T-helper 1 cell treated with Interleukin-12 subunit alpha and Interleukin-12 subunit beta and Interleukin-4 antibody, amounts not matched to agents 30 μg/mL and 1 μg/mL, for 36 hours (primary cell): ENCODE results near the gene PDGFB.

Experiments used
- H3K27ac Mint-ChIP-seq: one replicate; pipeline ENCODE4 v1.8.0; 2021; ENCODE audit warnings: mild to moderate bottlenecking, mixed read lengths
- H3K27me3 Mint-ChIP-seq: one replicate; pipeline ENCODE4 v1.8.0; 2021; ENCODE audit warnings: low read depth, mixed read lengths
- H3K36me3 Mint-ChIP-seq: one replicate; pipeline ENCODE4 v1.8.0; 2021; ENCODE audit warnings: low read depth, mixed read lengths
- H3K4me1 Mint-ChIP-seq: one replicate; pipeline ENCODE4 v1.8.0; 2021; ENCODE audit warnings: low read depth, mixed read lengths
- H3K4me3 Mint-ChIP-seq: one replicate; pipeline ENCODE4 v1.8.0; 2021; ENCODE audit warnings: mild to moderate bottlenecking, moderate library complexity, mixed read lengths
- H3K9me3 Mint-ChIP-seq: one replicate; pipeline ENCODE4 v1.8.0; 2021; ENCODE audit warnings: mixed read lengths

PDGFB gene

DNA sequence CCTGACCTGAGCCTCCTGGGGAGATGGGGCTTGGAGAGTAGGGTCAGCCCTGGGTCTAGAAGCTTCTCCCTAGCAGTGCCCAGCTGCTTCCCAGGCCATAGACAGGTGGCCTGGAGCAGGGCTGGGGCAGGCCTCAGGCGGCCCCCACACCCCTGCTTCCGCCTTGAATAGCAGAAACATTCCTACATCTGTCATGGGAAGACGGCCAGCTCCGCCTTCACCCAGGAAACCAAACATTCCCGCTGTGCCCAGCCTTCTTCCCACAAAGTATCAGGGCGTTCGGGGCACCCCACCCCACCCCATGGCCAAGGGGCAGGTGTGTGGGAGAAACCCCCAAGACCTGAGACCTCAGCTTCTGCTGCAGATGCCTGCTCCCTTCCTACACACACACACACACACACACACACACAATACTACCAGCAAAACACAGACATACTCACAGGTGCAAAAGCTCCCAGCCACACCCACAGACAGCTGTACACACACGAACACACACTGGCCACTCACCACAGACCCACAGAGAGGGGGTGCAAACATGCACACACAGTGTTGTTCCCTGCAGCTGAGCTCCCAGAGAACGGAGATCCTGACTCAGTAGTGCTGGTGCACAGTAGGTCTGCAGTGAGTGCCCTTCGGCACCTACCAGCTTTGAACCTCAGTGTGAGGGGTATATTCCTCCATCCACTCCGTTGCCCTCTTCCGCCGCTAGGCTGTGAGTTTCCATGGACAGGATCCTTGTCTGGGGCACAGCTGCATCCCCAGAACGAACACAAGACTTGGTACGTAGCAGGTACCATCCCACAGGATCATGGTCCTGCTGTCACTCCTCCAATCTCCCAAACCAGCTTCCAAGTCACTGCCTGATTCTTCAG lies 37.4 kb downstream of the PDGFB start:
- peaks cover 10% of the 10 kb centered on the region for H3K4me1 Mint-ChIP-seq
- no peak overlapping the region for H3K27ac Mint-ChIP-seq
- H3K36me3 Mint-ChIP-seq = no peaks in the 10 kb centered on the region
- H3K9me3 Mint-ChIP-seq = no peaks in the 10 kb centered on the region
- peaks cover 11% of the 10 kb centered on the region for H3K27me3 Mint-ChIP-seq
- H3K4me3 Mint-ChIP-seq = no peak overlapping the region

DNA sequence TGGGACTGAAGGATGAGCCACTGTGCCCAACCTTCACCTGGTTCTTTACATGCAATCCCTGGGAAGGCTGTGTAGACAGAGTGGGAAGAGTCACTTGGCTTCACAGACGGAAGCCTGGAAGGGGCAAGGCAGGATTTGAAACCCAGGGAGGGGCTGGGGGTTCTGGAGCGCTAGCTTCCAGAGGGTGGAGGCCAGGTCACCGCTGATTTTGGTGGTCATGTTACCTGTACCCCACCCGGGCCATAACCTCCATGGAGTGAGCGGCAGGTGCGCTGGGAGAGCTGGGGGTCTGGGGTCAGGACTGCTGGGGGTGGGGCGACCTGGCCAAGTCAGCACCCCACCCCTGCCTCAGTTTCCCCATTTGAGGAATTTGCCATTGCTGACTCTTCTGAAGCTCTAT lies 38.3 kb downstream of the PDGFB start:
- Mint-ChIP-seq H3K4me3 (no peak overlapping the region), H3K9me3 (no peaks in the 10 kb centered on the region), H3K4me1 (peaks cover 10% of the 10 kb centered on the region), H3K27ac (no peak overlapping the region), H3K36me3 (no peaks in the 10 kb centered on the region), H3K27me3 (peaks cover 11% of the 10 kb centered on the region)

DNA sequence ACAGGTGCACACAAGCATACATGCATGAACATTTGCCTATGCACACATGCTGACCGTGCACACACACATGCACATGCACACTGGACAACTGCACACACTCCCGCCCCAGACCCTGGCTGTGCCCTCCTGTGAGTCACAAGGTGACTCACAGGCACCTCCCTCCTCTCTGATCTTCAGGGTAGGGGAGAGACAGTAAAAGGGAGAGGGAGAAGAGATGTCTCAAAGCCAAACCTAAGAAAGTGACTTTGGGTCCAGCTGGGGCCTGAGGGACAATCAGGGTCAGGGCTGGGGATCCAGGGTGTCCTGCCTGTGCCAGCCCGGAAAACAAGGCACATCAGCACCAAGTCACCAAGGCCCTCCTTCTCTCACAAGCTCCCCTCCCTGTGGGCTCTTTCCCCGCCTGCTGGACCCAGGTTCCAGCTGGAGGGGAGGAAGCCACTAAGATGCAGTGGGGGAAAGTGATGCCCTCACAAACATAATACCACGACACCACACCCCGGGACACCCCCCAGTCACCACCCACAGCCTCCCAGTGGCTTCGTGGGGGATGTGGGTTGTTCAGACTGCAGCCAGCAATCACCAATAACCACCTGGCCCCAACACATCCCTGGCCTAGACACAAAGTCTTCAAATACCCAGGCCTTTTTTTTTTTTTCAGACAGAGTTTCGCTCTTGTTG lies 39.3 kb downstream of the PDGFB start:
- Mint-ChIP-seq H3K27ac (no peak overlapping the region), H3K4me3 (no peak overlapping the region), H3K9me3 (no peaks in the 10 kb centered on the region), H3K27me3 (peaks cover 11% of the 10 kb centered on the region), H3K36me3 (no peaks in the 10 kb centered on the region), H3K4me1 (peaks cover 10% of the 10 kb centered on the region)

DNA sequence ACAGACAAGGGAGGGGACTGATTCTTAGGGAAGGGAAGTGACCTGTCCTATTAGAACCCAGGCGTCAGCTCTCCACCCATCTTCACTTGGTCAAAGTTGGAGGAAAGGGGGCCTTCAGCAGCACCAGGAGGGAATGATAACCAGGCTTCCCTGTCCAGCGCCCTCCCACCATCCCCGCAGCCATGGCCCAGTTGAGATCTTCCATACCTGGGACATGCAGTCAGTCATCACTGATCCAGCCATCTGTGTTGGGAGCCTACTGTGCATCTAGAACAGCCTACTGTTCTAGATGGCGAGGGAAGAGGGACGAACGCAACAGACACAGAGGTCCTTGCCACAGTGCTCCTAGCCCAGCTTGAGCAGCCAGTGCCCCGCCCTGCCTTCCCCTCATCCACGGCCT lies 40.6 kb downstream of the PDGFB start:
- no peaks in the 10 kb centered on the region for H3K36me3 Mint-ChIP-seq
- H3K4me3 Mint-ChIP-seq = no peak overlapping the region
- H3K9me3 Mint-ChIP-seq = no peaks in the 10 kb centered on the region
- H3K27ac Mint-ChIP-seq = no peak overlapping the region
- peaks cover 10% of the 10 kb centered on the region for H3K4me1 Mint-ChIP-seq
- H3K27me3 Mint-ChIP-seq = peaks cover 15% of the 10 kb centered on the region

DNA sequence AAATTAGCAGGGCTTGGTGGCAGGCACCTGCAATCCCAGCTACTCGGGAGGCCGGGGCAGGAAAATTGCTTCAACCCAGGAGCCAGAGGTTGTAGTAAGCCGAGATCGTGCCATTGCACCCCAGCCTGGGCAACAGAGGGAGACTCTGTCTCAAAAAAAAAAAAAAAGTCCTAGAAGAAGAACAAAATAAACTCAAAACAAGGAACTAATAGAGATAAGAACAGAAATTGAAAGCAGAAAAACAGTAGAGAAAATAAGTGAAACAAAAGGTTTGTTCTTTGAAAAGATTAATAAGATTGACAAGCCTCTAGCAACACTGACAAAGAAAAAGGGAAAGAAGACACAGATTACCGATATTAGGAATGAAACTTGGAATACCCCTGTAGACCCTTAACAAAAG lies 47.2 kb downstream of the PDGFB start:
- Mint-ChIP-seq H3K4me3 (no peak overlapping the region), H3K9me3 (peaks cover 3% of the 10 kb centered on the region), H3K36me3 (no peaks in the 10 kb centered on the region), H3K27ac (no peak overlapping the region), H3K4me1 (peaks cover 2% of the 10 kb centered on the region), H3K27me3 (peaks cover 46% of the 10 kb centered on the region)

DNA sequence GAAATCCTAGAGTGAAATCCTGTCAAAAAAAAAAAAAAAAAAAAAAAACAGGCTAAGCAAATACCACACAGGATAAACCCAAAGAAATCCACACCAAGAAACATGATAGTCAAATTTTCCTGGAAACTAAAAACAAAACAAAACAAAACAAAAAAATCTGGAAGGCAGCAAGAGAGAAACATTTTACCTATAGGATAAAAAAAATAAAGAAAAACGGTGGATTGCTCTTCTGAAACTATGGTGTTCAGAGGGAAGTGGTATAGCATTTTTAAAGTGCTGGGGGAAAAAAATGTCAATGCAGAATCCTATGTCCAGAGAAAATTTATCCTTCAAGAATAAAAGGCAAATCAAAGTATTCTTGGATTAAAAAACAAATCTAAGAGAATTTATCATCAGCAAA lies 50.7 kb downstream of the PDGFB start:
- H3K4me3 Mint-ChIP-seq = no peak overlapping the region
- no peaks in the 10 kb centered on the region for H3K36me3 Mint-ChIP-seq
- H3K4me1 Mint-ChIP-seq = peaks cover 2% of the 10 kb centered on the region
- peaks cover 3% of the 10 kb centered on the region for H3K9me3 Mint-ChIP-seq
- no peak overlapping the region for H3K27ac Mint-ChIP-seq
- peaks cover 45% of the 10 kb centered on the region for H3K27me3 Mint-ChIP-seq

DNA sequence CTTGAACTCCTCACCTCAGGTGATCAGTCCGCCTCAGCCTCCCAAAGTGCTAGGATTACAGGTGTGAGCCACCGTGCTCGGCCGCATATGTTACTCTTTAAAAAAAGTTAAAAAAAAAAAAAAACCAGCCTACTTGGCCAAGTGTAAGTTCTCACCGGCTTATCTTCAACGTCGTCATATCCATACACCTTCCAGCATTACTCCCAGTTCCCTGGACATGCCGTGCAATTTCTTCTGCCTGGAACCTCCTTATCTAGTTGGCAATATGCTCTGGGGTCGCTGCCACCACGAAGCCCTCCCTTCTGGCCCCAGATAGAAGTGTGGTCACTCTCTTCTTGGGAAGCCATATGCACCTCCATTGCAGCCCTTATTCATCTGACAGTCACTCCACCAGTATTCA lies 56.0 kb downstream of the PDGFB start:
- H3K27ac Mint-ChIP-seq = no peak overlapping the region
- H3K27me3 Mint-ChIP-seq = peaks cover 21% of the 10 kb centered on the region
- H3K36me3 Mint-ChIP-seq = no peaks in the 10 kb centered on the region
- H3K9me3 Mint-ChIP-seq = no peaks in the 10 kb centered on the region
- H3K4me3 Mint-ChIP-seq = no peak overlapping the region
- H3K4me1 Mint-ChIP-seq = no peaks in the 10 kb centered on the region

DNA sequence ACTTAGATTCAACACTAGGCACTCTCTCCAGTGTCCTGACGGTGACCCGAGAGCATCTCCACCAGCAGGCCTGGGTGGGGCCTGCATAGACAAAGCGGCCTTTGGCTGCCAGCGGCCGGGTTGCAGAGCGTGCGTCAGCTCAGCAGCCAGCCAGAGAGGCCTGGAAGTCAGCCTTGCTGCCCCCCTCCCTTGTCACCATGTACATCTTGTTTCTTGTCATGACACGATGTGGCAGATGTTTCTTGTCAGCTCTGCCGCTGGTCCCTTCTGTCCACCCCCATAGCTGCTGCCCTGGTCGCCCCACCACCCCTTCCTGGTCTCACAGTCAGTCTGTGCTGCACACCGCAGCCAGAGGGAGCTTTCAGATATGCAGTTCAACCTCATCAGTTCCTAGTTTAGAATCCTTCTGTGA lies 59.2 kb downstream of the PDGFB start:
- peaks cover 4% of the 10 kb centered on the region for H3K27me3 Mint-ChIP-seq
- H3K27ac Mint-ChIP-seq = no peak overlapping the region
- H3K9me3 Mint-ChIP-seq = no peaks in the 10 kb centered on the region
- no peaks in the 10 kb centered on the region for H3K36me3 Mint-ChIP-seq
- no peaks in the 10 kb centered on the region for H3K4me1 Mint-ChIP-seq
- no peak overlapping the region for H3K4me3 Mint-ChIP-seq

DNA sequence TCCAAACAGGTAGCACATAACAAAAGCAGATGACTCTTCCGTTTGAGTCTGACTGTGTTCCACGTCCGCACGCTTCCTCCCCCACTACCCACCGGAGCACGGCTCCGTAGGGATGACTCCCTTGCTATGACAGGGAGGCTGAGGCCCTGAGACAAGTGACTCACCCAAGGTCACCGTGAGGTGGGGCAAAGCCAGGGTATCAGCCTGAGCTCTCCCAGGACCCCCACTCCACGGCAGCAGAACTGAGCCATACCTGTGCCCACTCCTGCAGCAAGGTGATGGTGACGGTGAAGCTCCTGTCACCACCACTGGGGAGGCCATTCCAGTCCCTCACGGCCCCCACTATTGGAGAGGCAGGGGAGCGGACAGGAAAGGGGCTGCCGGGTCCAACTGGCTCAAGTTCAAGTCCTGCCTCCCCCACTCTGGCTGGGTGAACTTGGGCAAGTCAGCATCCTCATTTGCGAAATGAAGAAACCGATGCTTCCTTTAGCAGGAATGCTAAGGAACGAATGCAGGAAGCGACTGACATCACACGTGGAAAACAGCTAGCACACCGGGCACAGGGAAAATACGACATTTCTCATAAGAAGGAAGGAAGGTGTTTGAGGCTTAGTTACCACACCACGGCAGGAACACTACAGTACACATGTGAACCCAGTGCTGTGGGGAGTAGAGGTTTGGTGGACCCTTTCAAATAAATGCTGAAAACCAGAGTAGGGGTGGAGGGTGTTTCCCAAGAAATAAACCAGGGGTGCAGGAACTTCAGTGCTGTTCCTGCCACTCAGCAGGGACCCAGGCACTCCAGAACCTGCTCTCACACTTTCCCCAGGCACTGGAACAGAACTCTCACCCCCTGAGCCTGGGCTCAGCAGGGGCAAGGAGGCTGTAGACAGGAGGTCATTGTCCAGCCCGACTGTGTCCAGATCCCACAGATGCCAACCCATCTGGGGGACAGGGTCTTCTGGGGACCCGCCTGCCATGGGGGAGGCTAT lies 59.9 kb downstream of the PDGFB start:
- H3K4me1 Mint-ChIP-seq = no peaks in the 10 kb centered on the region
- H3K27me3 Mint-ChIP-seq = peaks cover 4% of the 10 kb centered on the region
- no peaks in the 10 kb centered on the region for H3K36me3 Mint-ChIP-seq
- H3K27ac Mint-ChIP-seq = no peak overlapping the region
- H3K9me3 Mint-ChIP-seq = no peaks in the 10 kb centered on the region
- H3K4me3 Mint-ChIP-seq = no peak overlapping the region

DNA sequence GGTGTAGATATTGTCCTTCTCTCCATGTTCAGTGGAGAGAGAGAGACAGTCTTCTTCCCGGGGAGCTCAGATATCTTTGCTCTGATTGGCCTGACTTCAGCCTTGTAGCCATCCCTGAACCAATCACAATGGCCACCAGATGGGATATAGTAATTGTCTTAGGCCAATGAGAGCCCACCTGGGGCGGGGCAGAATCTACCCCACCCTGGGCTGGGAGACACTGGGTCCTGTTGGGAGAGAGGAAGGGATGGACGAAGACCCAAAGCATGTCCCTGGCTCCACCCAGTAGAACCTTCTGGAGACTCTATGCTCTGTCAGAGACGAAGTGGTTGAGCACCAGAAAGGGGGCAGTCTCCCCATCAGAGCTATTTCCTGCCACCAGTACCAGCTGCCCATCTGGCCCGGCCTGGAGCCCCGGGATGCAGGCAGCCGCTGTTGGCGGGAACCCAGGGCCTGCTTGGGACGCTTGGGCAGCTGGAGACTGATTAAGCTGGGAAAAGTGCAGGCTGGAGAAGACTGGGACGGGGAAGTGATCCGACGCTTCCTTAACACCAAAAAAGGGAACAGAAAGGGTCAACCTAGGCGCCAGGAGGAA lies 60.7 kb downstream of the PDGFB start:
- Mint-ChIP-seq H3K4me3 (no peak overlapping the region), H3K27ac (no peak overlapping the region), H3K36me3 (no peaks in the 10 kb centered on the region), H3K9me3 (no peaks in the 10 kb centered on the region), H3K4me1 (no peaks in the 10 kb centered on the region), H3K27me3 (peaks cover 4% of the 10 kb centered on the region)

DNA sequence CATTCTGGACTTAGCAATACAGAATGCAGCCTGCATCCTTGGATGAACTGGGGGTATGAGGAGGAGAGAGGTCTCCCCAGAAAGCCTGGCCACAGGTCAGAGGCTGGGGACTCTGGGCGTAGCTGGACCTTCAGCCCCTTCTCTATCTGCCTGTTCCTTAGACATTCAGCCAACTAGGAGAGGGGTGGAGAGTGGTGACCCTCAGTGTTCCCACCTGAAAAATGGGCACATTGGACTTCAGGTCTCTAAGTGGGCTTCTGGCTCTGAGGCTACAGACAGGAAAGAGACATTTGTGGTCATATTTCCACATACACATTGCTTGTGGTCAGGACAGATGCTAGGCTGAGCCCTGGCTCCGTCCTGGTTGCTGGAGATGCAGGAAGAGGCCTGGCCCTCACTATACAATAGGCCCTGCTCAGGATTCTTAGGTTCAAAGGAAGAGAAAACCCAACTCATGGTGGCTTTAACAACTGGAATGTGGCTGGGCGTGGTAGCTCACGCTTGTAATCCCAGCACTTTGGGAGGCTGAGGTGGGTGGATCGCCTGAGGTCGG lies 62.2 kb downstream of the PDGFB start:
- Mint-ChIP-seq H3K9me3 (no peaks in the 10 kb centered on the region), H3K4me3 (no peak overlapping the region), H3K27me3 (peaks cover 4% of the 10 kb centered on the region), H3K27ac (no peak overlapping the region), H3K36me3 (no peaks in the 10 kb centered on the region), H3K4me1 (peaks cover 4% of the 10 kb centered on the region)

DNA sequence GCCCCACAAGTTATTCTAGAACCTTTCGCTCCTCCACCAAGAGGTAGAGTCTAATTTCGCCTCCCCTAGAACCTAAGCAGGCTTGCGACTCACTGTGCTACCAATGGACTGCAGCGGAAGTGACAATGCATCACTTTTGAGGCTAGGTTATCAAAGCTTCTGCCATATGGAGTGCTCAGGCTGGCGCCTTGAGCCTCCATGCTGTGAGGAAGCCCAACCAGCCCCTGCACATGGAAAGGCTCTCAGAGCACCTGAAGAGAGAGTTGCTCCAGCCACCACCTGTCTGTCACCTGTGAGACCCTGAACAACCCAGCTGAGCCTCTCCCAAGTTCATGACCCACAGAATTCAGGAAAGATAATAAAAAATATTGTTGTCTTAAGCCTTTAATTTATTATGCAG lies 63.0 kb downstream of the PDGFB start:
- no peaks in the 10 kb centered on the region for H3K9me3 Mint-ChIP-seq
- H3K36me3 Mint-ChIP-seq = no peaks in the 10 kb centered on the region
- H3K4me3 Mint-ChIP-seq = no peak overlapping the region
- H3K4me1 Mint-ChIP-seq = peaks cover 4% of the 10 kb centered on the region
- peaks cover 4% of the 10 kb centered on the region for H3K27me3 Mint-ChIP-seq
- H3K27ac Mint-ChIP-seq = no peak overlapping the region

DNA sequence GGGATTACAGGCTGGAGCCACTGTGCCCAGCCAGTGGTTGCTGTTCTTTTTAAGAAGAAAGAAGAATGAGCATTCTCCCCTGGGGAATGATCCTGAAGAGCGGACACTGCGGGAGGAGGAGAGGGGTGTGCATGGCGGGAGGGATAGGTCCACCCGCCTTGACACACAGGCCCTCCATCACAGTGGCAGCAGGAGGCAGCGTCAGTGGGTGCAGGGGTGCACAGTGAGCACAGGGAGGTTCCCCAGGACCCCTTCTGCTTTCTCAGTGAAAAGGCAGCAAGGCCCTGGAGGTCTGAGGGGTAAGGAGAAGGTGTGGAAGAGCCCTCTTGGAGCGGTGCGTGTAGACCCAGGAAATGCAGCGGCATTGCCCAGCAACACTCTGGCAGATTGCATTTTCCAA lies 63.4 kb downstream of the PDGFB start:
- Mint-ChIP-seq H3K36me3 (no peaks in the 10 kb centered on the region), H3K9me3 (no peaks in the 10 kb centered on the region), H3K27ac (no peak overlapping the region)

DNA sequence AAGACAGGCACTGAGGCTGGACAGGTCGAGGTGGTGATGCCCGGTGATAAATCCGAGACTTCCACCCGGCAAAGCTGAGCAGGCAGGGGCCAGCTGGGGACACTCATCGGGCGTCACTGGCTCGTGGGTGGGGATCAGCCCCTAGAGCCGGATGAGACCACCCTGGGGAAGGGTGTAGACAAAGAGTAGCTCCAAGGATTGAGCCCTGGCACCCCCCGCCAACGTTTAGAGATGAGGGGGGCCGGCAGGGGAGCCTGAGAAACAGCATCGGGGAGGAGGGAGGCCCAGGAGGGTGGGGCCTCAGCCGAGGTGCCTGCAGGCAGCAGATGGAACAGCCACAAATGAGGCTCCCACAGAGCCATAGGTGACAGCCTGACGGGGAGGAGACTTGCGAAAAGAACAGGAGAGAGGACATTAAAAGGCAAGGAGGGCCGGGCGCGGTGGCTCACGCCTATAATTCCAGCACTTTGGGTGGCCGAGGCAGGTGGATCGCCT lies 64.9 kb downstream of the PDGFB start:
- H3K4me3 Mint-ChIP-seq = no peak overlapping the region
- no peaks in the 10 kb centered on the region for H3K27me3 Mint-ChIP-seq
- H3K27ac Mint-ChIP-seq = no peak overlapping the region
- no peaks in the 10 kb centered on the region for H3K36me3 Mint-ChIP-seq
- no peaks in the 10 kb centered on the region for H3K9me3 Mint-ChIP-seq
- H3K4me1 Mint-ChIP-seq = peaks cover 4% of the 10 kb centered on the region

More for the DNA sequence above, 63.4 kb downstream of the PDGFB start:
- peaks cover 4% of the 10 kb centered on the region for H3K4me1 Mint-ChIP-seq
- H3K27me3 Mint-ChIP-seq = peaks cover 4% of the 10 kb centered on the region
- no peak overlapping the region for H3K4me3 Mint-ChIP-seq
